Activated CD8-positive, alpha-beta memory T cell treated with anti-CD3 and anti-CD28 coated beads, Interleukin-2, amount 50 U/mL, for 1 hour (primary cell): Measurements from ENCODE around the gene UPP2.

ENCODE experiments used
- DNase-seq: peaks from one replicate; pipeline ENCODE4 v3.0.0-alpha.2; 2020; ENCODE audit errors: extremely low read depth

Gene UPP2

GRCh38 chr2:158101384-158101926 is at the start of gene UPP2:
Gene UPP2 (plus strand): TSS chr2:158101876. CDS start chr2:158102064, 188 bp downstream.
- DNase-seq, result no peak

- no peak for DNase-seq
These were observed 48.9 kb upstream of the UPP2 start for GRCh38 chr2:158052761-158053160.

GRCh38 chr2:158056875-158057274 is 44.8 kb upstream of the UPP2 start:
- no peak for DNase-seq

GRCh38 chr2:158060160-158060834 is 41.4 kb upstream of the UPP2 start:
- DNase-seq, result no peak

- DNase-seq, result no peak
These were observed 40.7 kb upstream of the UPP2 start for GRCh38 chr2:158060835-158061435.

GRCh38 chr2:158061763-158062162 is 39.9 kb upstream of the UPP2 start:
- DNase-seq, result no peak

- DNase-seq, result no peak
These were observed 35.5 kb upstream of the UPP2 start for GRCh38 chr2:158066046-158066713.

GRCh38 chr2:158071018-158071417 is 30.7 kb upstream of the UPP2 start:
- no peak for DNase-seq

GRCh38 chr2:158072361-158072760 is 29.3 kb upstream of the UPP2 start:
- no peak for DNase-seq

GRCh38 chr2:158079672-158080071 is 22.0 kb upstream of the UPP2 start:
- DNase-seq, result no peak

- no peak for DNase-seq
These were observed 13.6 kb upstream of the UPP2 start for GRCh38 chr2:158088093-158088492.

- no peak for DNase-seq
These were observed 12.4 kb upstream of the UPP2 start for GRCh38 chr2:158089322-158089721.

- no peak for DNase-seq
These were observed 10.0 kb upstream of the UPP2 start for GRCh38 chr2:158091647-158092046.

- DNase-seq, result no peak
These were observed 7.1 kb upstream of the UPP2 start for GRCh38 chr2:158094487-158095092.

- no peak for DNase-seq
These were observed 6.4 kb upstream of the UPP2 start for GRCh38 chr2:158095269-158095668.

GRCh38 chr2:158095912-158096311 is 5.8 kb upstream of the UPP2 start:
- DNase-seq, result no peak

GRCh38 chr2:158097481-158097880 is 4.2 kb upstream of the UPP2 start:
- DNase-seq, result no peak

GRCh38 chr2:158098178-158098577 is 3.5 kb upstream of the UPP2 start:
- DNase-seq, result no peak

- DNase-seq, result no peak
These were observed 2.0 kb upstream of the UPP2 start for GRCh38 chr2:158099716-158100115.

- no peak for DNase-seq
These were observed 1.3 kb upstream of the UPP2 start for GRCh38 chr2:158100411-158100810.

GRCh38 chr2:158102446-158102845 is 770 bp downstream of the UPP2 start:
- DNase-seq, result no peak

GRCh38 chr2:158103411-158104012 is 1.8 kb downstream of the UPP2 start:
- no peak for DNase-seq
